B cell (primary cell): ENCODE results near the gene CELF6. TPM values are rescaled to one million over a fixed set of nuclear protein-coding genes. Genes with fewer than 3 reads are reported as not detected.

Experiments
- ATAC-seq: fragments of 200-7000 bp; cut with Tn5 transposase; one replicate; pipeline ENCODE4 v1.10.0; 2021; ENCODE audit warnings: low read depth, mild to moderate bottlenecking, moderate number of reproducible peaks, moderate library complexity
- CTCF ChIA-PET: fragments of 350-600 bp; sonication (Branson Sonifier 250); formaldehyde crosslinking; loops from one replicate; lab custom pipeline; 2021; ENCODE audit warnings: antibody characterized with exemption, inconsistent platforms; lab: Charles Lee
- POLR2A ChIA-PET: fragments of 350-600 bp; sonication (Branson Sonifier 250); formaldehyde crosslinking; loops from one replicate; lab custom pipeline; 2021; ENCODE audit warnings: antibody characterized with exemption; lab: Charles Lee
- DNase-seq: peaks from one replicate; pipeline ENCODE4 v3.0.0; 2013
- H2AFZ ChIP-seq: 2 replicates; pipeline ENCODE4 v1.6.1; 2012; ENCODE audit warnings: mild to moderate bottlenecking, low read depth, low read length; ENCODE audit not compliant: insufficient read depth, poor library complexity, severe bottlenecking
- H3K27ac ChIP-seq, 2 donors: 1 replicate in 1 of 2; 2 replicates in 1 of 2; pipeline ENCODE4 v1.5.1; 2012 to 2013; ENCODE audit warnings: low read length in 2 of 2, mild to moderate bottlenecking in 2 of 2, moderate library complexity in 1 of 2
- H3K27me3 ChIP-seq, 4 experiments: fragments of 200-600 bp in 1 of 4; sonication (generic) in 1 of 4; replicated peaks in 1 of 4; 1 replicate in 2 of 4; 2 replicates in 2 of 4; pipeline versions ENCODE4 v1.6.1 to v1.7.0; 2013 to 2016; ENCODE audit warnings: low read length in 3 of 4, mild to moderate bottlenecking in 2 of 4, mixed read lengths in 1 of 4, moderate library complexity in 1 of 4; ENCODE audit not compliant: insufficient read depth in 4 of 4, control insufficient read depth in 3 of 4; ENCODE audit errors: control extremely low read depth in 1 of 4
- H3K36me3 ChIP-seq, 2 experiments: replicated peaks in 1 of 2; 1 replicate in 1 of 2; 2 replicates in 1 of 2; pipeline versions ENCODE4 v1.6.1 to v1.7.1; 2013; ENCODE audit warnings: low read length in 1 of 2; ENCODE audit not compliant: insufficient read depth in 2 of 2, control insufficient read depth in 1 of 2; ENCODE audit errors: control extremely low read depth in 1 of 2, extremely low read depth in 1 of 2
- H3K4me1 ChIP-seq, 2 donors: fragments of 200-600 bp in 1 of 2; sonication (generic) in 1 of 2; 1 replicate in 1 of 2; 2 replicates in 1 of 2; pipeline versions ENCODE4 v1.5.1 to v1.6.1; 2013 to 2017; ENCODE audit warnings: low read length in 2 of 2; ENCODE audit not compliant: control insufficient read depth in 2 of 2, insufficient read depth in 2 of 2
- H3K4me2 ChIP-seq: replicated peaks from 2 replicates; pipeline ENCODE3; 2012; ENCODE audit warnings: mild to moderate bottlenecking, low read depth, low read length; ENCODE audit not compliant: poor library complexity, severe bottlenecking
- H3K4me3 ChIP-seq, 5 experiments: fragments of 200-600 bp in 1 of 5; sonication (generic) in 1 of 5; 1 replicate in 3 of 5; 2 replicates in 2 of 5; pipeline versions ENCODE4 v1.5.1 to v1.7.0; 2011 to 2016; ENCODE audit warnings: low read length in 4 of 5, mild to moderate bottlenecking in 4 of 5, low read depth in 2 of 5, control low read depth in 1 of 5, moderate library complexity in 1 of 5; ENCODE audit not compliant: insufficient read depth in 1 of 5; ENCODE audit errors: control extremely low read depth in 1 of 5, extremely low read depth in 1 of 5
- H3K79me2 ChIP-seq: fragments of 200-600 bp; sonication (generic); one replicate; pipeline ENCODE4 v1.6.0; 2016; ENCODE audit warnings: low read length; ENCODE audit not compliant: control insufficient read depth, insufficient read depth
- H3K9ac ChIP-seq: fragments of 200-600 bp; sonication (generic); 2 replicates; pipeline ENCODE4 v1.6.1; 2017; ENCODE audit warnings: mild to moderate bottlenecking, low read length, moderate library complexity
- H3K9me3 ChIP-seq, 3 donors: one replicate each; pipeline versions ENCODE4 v1.6.1 to v1.7.1; 2013; ENCODE audit warnings: low read length in 2 of 3; ENCODE audit not compliant: control insufficient read depth in 2 of 3, insufficient read depth in 1 of 3; ENCODE audit errors: control extremely low read depth in 1 of 3
- H4K20me1 ChIP-seq: 2 replicates; pipeline ENCODE4 v1.6.0; 2012; ENCODE audit warnings: mild to moderate bottlenecking, low read length; ENCODE audit not compliant: insufficient read depth, control insufficient read depth, poor library complexity, severe bottlenecking
- H3K27ac Mint-ChIP-seq: one replicate; pipeline ENCODE4 v1.8.0; 2021; ENCODE audit warnings: mixed read lengths
- H3K27me3 Mint-ChIP-seq: one replicate; pipeline ENCODE4 v1.8.0; 2021; ENCODE audit warnings: mixed read lengths
- H3K4me1 Mint-ChIP-seq: one replicate; pipeline ENCODE4 v1.8.0; 2021; ENCODE audit warnings: mixed read lengths
- H3K4me3 Mint-ChIP-seq: one replicate; pipeline ENCODE4 v1.8.0; 2021; ENCODE audit warnings: mixed read lengths
- H3K9me3 Mint-ChIP-seq: one replicate; pipeline ENCODE4 v1.8.0; 2022; ENCODE audit warnings: mixed read lengths; ENCODE audit not compliant: insufficient read depth
- EZH2 ChIP-seq: IDR thresholded peaks from 2 replicates; pipeline ENCODE4 v1.6.1; 2012; ENCODE audit warnings: borderline replicate concordance, low read depth, mild to moderate bottlenecking, moderate library complexity, low read length; ENCODE audit not compliant: insufficient read depth, poor library complexity, severe bottlenecking
- WGBS: methylation state at CpG from one replicate; pipeline ENCODE4 v1.1.5; 2013; ENCODE audit warnings: missing lambda C conversion rate; ENCODE audit not compliant: insufficient coverage; 5-methylcytosine and 5-hydroxymethylcytosine counted together
- intact Hi-C: fragments of 100-400 bp; cut with micrococcal nuclease; formaldehyde crosslinking; loops from one replicate; pipeline ENCODE4 v1.10.0; 2022
- polyA plus RNA-seq: library from polyadenylated mRNA; depleted of rRNA; stranded (reverse); fragments of >200 nt; gene quantifications from 2 replicates; pipeline ENCODE4 v1.2.3, GENCODE V29; 2012
- total RNA-seq, 2 donors: library from RNA; stranded (reverse); fragments of 120-200 nt in 1 of 2; gene quantifications; 1 replicate in 1 of 2; 2 replicates in 1 of 2; pipeline versions ENCODE4 v1.2.3 to v1.2.4, GENCODE V29; 2013 to 2022
- TF ChIP-seq, protein P1 (sequence below): fragments of 200-600 bp; IDR thresholded peaks from one replicate; pipeline ENCODE4 v1.8.0; 2022; ENCODE audit warnings: antibody characterized with exemption, mild to moderate bottlenecking

Gene CELF6
- total and polyA plus RNA-seq, 2 donors (not counting 1 experiment from before 2014, with no cell fraction given): 5.3 to 8.5 TPM

DNA sequence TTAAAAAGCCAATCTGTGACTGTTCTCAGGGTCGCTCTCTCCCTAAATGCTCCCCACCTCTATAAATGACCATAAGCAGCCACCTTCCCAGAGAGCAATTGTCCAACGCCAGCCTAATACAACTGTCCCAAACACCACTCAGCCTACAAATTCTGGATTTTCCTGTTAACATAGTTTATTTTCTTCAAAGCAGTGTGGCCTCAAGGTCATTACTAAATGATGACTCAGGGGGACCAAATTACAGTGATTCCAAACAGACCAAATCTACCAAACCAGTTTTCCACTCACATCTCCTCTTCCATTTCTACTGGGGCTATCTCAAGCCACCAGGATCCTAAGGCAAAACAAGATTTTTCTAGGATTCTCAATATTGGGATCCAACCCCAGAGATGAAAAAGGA is 33.3 kb upstream of the CELF6 start:
- Mint-ChIP-seq H3K9me3 (no peaks in the 10 kb centered on the region), H3K27me3 (no peaks in the 10 kb centered on the region), H3K27ac (no peak overlapping the region), H3K4me3 (no peak overlapping the region), H3K4me1 (peaks cover 9% of the 10 kb centered on the region)
- H2AFZ ChIP-seq: no peak overlapping the region
- no peaks in the 10 kb centered on the region for H3K9me3 ChIP-seq
- no peak overlapping the region for H3K4me2 ChIP-seq
- H3K4me3 ChIP-seq: no peak overlapping the region
- ChIA-PET POLR2A (no interaction called here), CTCF (interaction anchor here (1.2 to 1.7 kb wide), 3 partner anchors 12 to 153 kb away, joined by 3 to 4 read pairs (median 3); no protein-coding TSS in a partner anchor)
- H3K9ac ChIP-seq: no peak overlapping the region
- no peaks in the 10 kb centered on the region for H3K4me1 ChIP-seq
- H3K79me2 ChIP-seq: peaks cover 16% of the 10 kb centered on the region
- ATAC-seq (no peak), DNase-seq (no peak)
- intact Hi-C loops: no loop called here
- H4K20me1 ChIP-seq: peaks cover 27% of the 10 kb centered on the region
- no peak overlapping the region for H3K27ac ChIP-seq
- TF ChIP-seq, protein P1, sequence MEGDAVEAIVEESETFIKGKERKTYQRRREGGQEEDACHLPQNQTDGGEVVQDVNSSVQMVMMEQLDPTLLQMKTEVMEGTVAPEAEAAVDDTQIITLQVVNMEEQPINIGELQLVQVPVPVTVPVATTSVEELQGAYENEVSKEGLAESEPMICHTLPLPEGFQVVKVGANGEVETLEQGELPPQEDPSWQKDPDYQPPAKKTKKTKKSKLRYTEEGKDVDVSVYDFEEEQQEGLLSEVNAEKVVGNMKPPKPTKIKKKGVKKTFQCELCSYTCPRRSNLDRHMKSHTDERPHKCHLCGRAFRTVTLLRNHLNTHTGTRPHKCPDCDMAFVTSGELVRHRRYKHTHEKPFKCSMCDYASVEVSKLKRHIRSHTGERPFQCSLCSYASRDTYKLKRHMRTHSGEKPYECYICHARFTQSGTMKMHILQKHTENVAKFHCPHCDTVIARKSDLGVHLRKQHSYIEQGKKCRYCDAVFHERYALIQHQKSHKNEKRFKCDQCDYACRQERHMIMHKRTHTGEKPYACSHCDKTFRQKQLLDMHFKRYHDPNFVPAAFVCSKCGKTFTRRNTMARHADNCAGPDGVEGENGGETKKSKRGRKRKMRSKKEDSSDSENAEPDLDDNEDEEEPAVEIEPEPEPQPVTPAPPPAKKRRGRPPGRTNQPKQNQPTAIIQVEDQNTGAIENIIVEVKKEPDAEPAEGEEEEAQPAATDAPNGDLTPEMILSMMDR: no peak
- TF ChIP-seq EZH2: no peak
- WGBS: 95% methylated on average over 2 of the region's 2 CpGs
- peaks cover 18 to 81% of the 10 kb centered on the region in 2 experiments for H3K36me3 ChIP-seq
- H3K27me3 ChIP-seq: no peaks in the 10 kb centered on the region

DNA sequence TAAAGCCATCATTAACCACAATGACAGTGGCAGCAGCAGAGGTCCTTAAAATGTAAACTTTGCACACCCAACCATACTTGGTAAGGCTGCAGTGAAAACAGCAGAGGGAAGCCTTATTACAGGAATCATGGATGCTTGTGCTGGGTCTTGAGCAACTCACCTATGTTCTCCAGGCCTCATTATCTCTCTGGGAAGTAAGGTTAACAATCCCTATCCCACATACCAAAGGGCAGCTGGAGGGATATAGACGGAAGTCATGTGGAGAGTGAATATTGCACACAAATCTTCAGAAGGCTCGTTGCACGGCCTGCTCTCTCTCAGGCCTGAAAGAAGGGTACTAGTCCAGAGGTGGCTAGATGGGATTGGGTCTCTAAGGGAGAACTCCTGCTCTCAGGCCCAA is 25.8 kb upstream of the CELF6 start:
- intact Hi-C loops: no loop called here

More for the DNA sequence above, 25.8 kb upstream of the CELF6 start:
- Histone ChIP-seq H2AFZ (no peak overlapping the region), H3K36me3 (peaks cover 28 to 82% of the 10 kb centered on the region in 2 experiments), H3K9me3 (no peaks in the 10 kb centered on the region), H3K9ac (no peak overlapping the region), H4K20me1 (no peaks in the 10 kb centered on the region), H3K4me1 (no peaks in the 10 kb centered on the region), H3K79me2 (no peaks in the 10 kb centered on the region), H3K4me3 (no peak overlapping the region), H3K27me3 (no peaks in the 10 kb centered on the region), H3K27ac (no peak overlapping the region), H3K4me2 (no peak overlapping the region)
- ATAC-seq (no peak), DNase-seq (no peak)
- Mint-ChIP-seq H3K4me3 (no peak overlapping the region), H3K27ac (no peak overlapping the region), H3K4me1 (no peaks in the 10 kb centered on the region), H3K9me3 (no peaks in the 10 kb centered on the region), H3K27me3 (no peaks in the 10 kb centered on the region)
- WGBS: no CpG with 5 or more reads among the region's 3 CpGs
- no peak for TF ChIP-seq EZH2
- TF ChIP-seq, protein P1: no peak
- ChIA-PET CTCF (interaction anchor here (1.1 to 1.4 kb wide), 3 partner anchors 21 to 33 kb away, joined by 3 read pairs; no protein-coding TSS in a partner anchor), POLR2A (interaction anchor here (0.7 kb wide), 1 partner anchor 1387 kb away, joined by 3 read pairs; no protein-coding TSS in a partner anchor)
